ENCODE results near the gene CADPS2.

The CADPS2 gene

GRCh38 chr7:122515404-122515803, 370.9 kb downstream of the CADPS2 start:
- peak; percentile 83 for DNase-seq

DNA sequence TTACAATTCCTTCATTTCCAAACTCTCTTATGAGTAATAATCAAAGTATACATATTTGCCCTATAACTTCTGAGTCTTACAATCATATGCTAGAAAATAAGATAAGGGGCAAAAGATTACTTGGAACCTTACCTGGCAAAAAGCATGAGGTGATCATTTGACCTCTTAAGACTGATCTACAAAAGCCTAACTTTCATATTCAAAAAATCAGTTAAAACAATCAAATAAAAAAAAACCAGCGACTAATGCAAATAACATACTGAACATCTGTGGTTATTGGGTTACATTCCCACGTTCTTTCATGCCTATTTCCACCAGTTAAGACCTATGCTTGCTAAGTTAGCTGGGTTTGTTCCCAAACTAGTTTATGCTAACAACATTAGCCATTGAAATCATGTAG, 375.0 kb downstream of the CADPS2 start:
- no peak for DNase-seq

GRCh38 chr7:122507591-122507990, 378.7 kb downstream of the CADPS2 start:
- DNase-seq: no peak

GRCh38 chr7:122492007-122492406, 394.3 kb downstream of the CADPS2 start:
- DNase-seq: no peak

GRCh38 chr7:122488241-122488640, 398.0 kb downstream of the CADPS2 start:
- DNase-seq: no peak

DNA sequence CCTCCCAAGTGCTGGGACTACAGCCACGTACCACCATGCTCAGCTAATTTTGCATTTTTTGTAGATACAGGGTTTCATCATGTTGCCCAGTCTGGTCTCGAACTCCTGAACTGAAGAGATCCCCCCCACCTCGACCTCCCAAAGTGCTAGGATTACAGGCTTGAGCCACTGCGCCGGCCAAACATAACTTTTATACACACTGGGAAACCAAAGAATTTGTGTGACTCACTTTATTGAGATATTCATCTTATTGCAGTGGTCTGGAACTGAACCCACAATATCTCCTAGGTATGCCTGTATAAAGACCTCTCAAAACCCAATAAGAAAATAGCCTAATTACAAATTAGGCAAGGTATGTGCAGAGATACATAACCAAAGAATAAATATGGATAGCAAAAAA, 399.1 kb downstream of the CADPS2 start:
- DNase-seq: no peak

DNA sequence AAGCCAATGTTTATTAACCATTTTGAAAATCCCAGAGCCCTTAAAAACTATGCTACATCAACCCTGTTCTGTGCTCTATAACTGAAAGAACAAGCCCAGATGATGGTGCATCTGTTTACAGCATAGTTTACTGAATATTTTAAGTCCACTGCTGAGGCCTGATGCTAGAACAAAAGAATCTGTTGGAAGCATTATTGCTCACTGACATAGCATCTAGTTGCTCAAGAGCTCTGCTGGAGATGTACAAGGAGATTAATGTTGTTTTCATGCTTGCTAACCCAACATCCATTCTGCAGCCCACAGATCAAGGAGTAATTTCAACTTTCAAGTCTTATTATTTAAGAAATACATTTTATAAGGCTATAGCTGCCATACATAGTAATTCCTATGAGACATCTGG, 400.4 kb downstream of the CADPS2 start:
- no peak for DNase-seq

- no peak for DNase-seq
These were observed 404.0 kb downstream of the CADPS2 start for GRCh38 chr7:122482212-122482611.

GRCh38 chr7:122470859-122471258, 415.4 kb downstream of the CADPS2 start:
- DNase-seq: no peak

DNA sequence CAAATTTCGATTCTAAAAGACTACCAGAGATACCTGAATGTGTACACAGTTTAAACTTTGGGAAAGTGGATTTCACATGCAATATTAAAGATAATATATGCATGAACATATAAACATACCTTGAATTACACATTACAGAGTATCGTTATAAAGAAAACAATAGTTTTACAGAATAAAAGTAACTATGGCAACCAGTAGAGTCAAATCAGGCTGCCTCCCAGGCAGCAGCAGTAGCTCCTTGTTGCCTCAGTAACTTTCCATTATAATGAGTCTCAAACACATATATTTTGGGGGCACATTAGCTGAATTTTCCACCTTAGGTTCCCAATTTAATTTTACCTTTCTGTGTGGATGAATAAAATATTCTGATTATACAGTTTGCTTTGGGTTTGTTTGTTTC, 417.3 kb downstream of the CADPS2 start:
- DNase-seq: no peak

- no peak for DNase-seq
These were observed 418.4 kb downstream of the CADPS2 start for GRCh38 chr7:122467661-122468449.

DNA sequence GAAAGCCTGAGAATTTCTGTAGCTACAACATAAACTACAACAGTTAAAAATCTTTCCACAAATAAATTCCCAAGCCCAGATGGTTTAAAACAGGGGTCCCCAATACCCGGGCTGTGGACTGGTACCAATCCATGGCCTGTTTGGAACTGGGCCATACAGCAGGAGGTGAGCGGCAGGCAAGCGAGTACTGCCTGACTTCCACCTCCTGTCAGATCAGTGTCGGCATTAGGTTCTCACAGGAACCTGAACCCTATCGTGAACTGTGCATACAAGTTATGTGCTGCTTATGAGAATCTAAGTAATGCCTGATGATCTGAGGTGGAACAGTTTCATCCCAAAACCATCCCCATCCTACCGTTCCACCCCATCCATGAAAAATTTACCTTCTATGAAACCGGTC, 421.0 kb downstream of the CADPS2 start:
- no peak for DNase-seq

- no peak for DNase-seq
These were observed 422.6 kb downstream of the CADPS2 start for GRCh38 chr7:122463631-122464030.

DNA sequence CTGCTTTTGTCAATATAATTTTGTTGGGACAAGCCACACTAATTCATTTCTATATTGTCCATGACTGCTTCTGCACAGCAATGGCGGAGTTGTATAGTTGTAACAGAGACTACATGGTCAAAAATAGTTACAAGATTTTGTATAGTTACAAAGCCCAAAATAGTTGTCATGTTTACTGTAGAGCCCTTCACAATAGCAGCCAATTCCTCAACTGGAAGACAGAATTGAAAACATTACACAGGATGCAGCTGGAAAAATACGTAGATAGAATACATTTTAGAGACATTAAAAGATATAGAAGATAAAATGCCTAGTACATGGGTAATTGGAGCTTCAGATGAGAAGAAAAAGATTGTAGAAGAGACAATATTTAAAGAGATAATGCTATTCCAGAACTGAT, 425.3 kb downstream of the CADPS2 start:
- no peak for DNase-seq

- no peak for DNase-seq
These were observed 428.3 kb downstream of the CADPS2 start for GRCh38 chr7:122457969-122458368.

DNA sequence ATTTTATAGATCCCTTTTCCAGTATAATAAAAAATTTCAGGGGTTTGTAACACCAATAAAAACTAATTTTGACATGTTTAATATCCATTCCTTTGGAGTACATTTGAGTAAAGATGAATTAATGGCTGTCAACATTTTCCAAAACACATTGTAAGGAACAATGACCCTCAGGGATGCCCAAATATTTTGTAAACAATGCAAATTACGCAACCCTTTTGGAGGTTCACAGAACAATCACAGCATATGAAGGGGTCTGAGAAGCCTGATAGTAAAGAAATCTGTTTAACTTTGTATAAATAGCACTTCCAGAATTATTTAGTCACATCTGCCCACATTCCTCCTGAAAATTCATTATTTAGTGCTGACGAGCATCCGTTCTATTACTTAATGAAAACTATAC, 428.9 kb downstream of the CADPS2 start:
- no peak for DNase-seq

- no peak for DNase-seq
These were observed 431.3 kb downstream of the CADPS2 start for GRCh38 chr7:122454776-122455507.

GRCh38 chr7:122453432-122453831, 432.8 kb downstream of the CADPS2 start:
- DNase-seq: no peak

GRCh38 chr7:122448893-122449589, 437.2 kb downstream of the CADPS2 start:
- no peak for DNase-seq

DNA sequence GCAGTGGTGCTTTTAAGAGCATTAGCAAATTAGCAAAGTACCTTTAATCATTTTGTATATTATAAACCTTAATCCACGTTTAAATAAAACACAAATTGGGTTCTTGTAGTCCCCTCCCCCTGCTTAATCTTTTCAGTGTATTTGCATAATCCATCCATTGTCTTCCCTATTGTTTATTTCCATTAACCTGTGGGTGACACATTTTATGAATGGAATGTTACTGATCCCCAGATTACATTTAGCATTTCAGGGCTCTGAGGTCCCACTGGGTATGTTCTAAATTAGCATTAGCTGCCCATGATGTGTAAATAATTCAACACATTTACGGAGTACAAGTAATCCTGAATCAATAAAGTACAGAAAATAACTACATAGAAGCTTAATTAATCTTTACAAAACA, 443.3 kb downstream of the CADPS2 start:
- DNase-seq: no peak

DNA sequence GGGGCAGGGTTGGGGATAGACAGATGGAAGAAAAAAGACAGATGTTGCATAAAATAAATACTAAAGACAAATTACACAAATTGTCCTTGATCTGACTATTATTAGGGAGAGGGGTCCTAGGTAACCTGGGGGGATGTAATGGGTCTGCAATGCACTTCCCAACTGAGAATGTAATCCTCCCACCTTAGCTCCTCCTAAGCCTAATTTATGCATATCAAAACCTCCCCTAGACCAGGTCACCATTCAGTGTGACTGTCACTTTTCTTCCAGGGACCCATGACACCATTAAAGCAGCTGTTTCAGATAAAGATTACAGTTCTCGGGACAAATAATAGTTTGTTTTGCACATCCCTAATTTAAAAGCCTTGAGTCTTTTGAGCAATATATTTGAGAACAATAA, 447.8 kb downstream of the CADPS2 start:
- no peak for DNase-seq

DNA sequence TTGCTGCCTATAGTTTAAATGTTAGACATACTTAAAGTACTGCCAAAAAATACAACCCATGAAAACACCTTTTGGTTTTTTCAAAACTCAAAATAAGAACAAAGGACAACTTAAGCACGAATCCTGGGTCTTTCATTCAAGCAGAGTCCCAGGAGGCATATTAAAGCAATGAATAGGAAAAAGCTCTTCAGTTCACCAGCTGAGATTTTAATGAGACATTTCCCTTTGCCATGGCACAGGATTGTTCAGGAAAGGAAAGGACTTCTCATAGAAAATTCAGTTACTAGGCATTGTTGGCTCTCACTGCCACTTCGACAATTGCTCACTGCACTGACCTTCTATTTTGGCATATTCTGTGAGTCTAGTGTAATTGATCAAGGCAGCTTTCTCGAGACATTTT, 448.3 kb downstream of the CADPS2 start:
- DNase-seq: no peak

DNA sequence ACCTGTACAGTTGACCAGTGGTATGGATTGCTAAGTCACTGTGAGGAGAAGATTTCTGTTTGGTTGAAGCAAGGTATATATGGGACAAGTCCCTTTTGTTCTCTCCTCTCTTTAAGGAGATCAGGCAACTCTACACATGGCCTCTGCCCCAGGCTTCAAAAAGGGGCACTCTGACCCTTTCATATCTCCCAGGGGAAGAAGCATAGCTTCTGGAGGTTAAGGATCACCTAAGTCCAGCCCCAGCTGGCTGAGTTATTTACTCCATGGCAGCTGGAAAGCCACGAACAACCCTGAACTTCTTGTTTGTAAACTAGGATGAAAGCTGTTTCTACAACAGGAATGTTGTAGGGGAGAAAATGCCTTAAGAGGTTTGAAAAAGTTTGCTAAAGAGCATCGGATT, 452.5 kb downstream of the CADPS2 start:
- DNase-seq: no peak

DNA sequence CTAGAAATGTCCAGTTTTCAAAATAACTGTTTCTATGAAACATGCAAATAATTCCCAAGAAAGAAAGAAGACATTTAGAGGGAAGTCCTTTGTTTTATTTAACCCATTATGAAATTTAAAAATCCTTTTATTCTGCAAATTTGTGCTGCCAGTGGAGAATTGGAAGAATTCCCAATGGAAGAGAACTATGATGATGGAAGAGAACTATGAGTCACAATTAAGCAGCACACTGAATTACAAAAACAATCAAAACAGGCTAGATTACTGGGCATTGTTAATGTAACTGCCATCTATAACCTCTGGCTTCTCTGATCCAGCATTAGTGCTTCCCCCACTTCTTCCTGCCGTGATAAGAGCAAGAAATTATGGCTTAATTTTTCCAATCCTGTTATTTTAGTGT, 455.6 kb downstream of the CADPS2 start:
- DNase-seq: no peak

Measured in RPMI8226 (cell line).